IMR-90 (cell line): ENCODE results near the gene ZNF598. TPM values are rescaled to one million over a fixed set of nuclear protein-coding genes. Genes with fewer than 3 reads are reported as not detected.
"Not testable (repeated sequence)": the region's sequence is repeated elsewhere in the genome, so short reads cannot be mapped to it uniquely, and the experiment has no call there.

ENCODE experiments used
- ATAC-seq: fragments of 200-7000 bp; cut with Tn5 transposase; 2 replicates; pipeline ENCODE4 v1.9.1; 2020; ENCODE audit warnings: low read depth, mild to moderate bottlenecking, moderate library complexity
- BruUV-seq: library from RNA; stranded (reverse); fragments of 400-500 nt; replicated peaks from 2 replicates; lab custom pipeline; 2021; lab: Mats Ljungman, UMichigan
- CTCF ChIA-PET: fragments of 300-600 bp; formaldehyde crosslinking; extraction: SDS; loops from one replicate; lab custom pipeline; 2021; ENCODE audit warnings: antibody characterized with exemption; lab: Yijun Ruan, JAX
- POLR2A ChIA-PET: fragments of 300-600 bp; sonication (Branson Sonifier 250); formaldehyde crosslinking; loops from one replicate; lab custom pipeline; 2022; ENCODE audit warnings: antibody characterized with exemption; ENCODE audit not compliant: unreplicated experiment; lab: Charles Lee
- DNase-seq: peaks from one replicate; pipeline ENCODE4 v3.0.0; 2013
- H2AFZ ChIP-seq: replicated peaks from 2 replicates; pipeline ENCODE3; 2013; ENCODE audit warnings: low read length, mild to moderate bottlenecking; ENCODE audit not compliant: poor library complexity
- H2AK5ac ChIP-seq: 2 replicates; pipeline ENCODE4 v1.6.1; 2013; ENCODE audit warnings: low read depth, low read length, inconsistent platforms
- H2AK9ac ChIP-seq: replicated peaks from 2 replicates; pipeline ENCODE3; 2013; ENCODE audit warnings: mild to moderate bottlenecking, low read depth, low read length, moderate library complexity; ENCODE audit not compliant: poor library complexity
- H2BK120ac ChIP-seq: 2 replicates; pipeline ENCODE4 v1.6.1; 2013; ENCODE audit warnings: low read depth, low read length, inconsistent platforms
- H2BK15ac ChIP-seq: 3 replicates; pipeline ENCODE4 v1.6.1; 2013; ENCODE audit warnings: low read depth, low read length, inconsistent platforms
- H2BK20ac ChIP-seq: 2 replicates; pipeline ENCODE4 v1.6.1; 2013; ENCODE audit warnings: low read depth, mild to moderate bottlenecking, inconsistent platforms, low read length, moderate library complexity
- H2BK5ac ChIP-seq: 2 replicates; pipeline ENCODE4 v1.6.1; 2013; ENCODE audit warnings: mild to moderate bottlenecking, low read depth, low read length, inconsistent platforms; ENCODE audit not compliant: poor library complexity, severe bottlenecking
- H3K14ac ChIP-seq: replicated peaks from 2 replicates; pipeline ENCODE4 v1.6.1; 2013; ENCODE audit warnings: low read depth, low read length, inconsistent platforms
- H3K18ac ChIP-seq: 2 replicates; pipeline ENCODE4 v1.6.1; 2013; ENCODE audit warnings: low read depth, low read length, control low read depth
- H3K23ac ChIP-seq: 2 replicates; pipeline ENCODE4 v1.6.1; 2013; ENCODE audit warnings: low read depth, low read length, inconsistent platforms
- H3K27ac ChIP-seq: 2 replicates; pipeline ENCODE4 v1.5.1; 2013; ENCODE audit warnings: mild to moderate bottlenecking, control low read depth, low read length; ENCODE audit not compliant: insufficient read depth
- H3K27me3 ChIP-seq: 2 replicates; pipeline ENCODE4 v1.6.1; 2013; ENCODE audit warnings: low read length; ENCODE audit not compliant: control insufficient read depth, insufficient read depth
- H3K36me3 ChIP-seq: 2 replicates; pipeline ENCODE4 v1.6.1; 2013; ENCODE audit warnings: low read length, mixed read lengths; ENCODE audit not compliant: control insufficient read depth, insufficient read depth
- H3K4ac ChIP-seq: 2 replicates; pipeline ENCODE4 v1.6.1; 2013; ENCODE audit warnings: low read depth, low read length, inconsistent platforms
- H3K4me1 ChIP-seq: 2 replicates; pipeline ENCODE4 v1.6.1; 2013; ENCODE audit warnings: low read length, mixed read lengths; ENCODE audit not compliant: control insufficient read depth, insufficient read depth
- H3K4me2 ChIP-seq: 2 replicates; pipeline ENCODE4 v1.6.1; 2013; ENCODE audit warnings: low read depth, mild to moderate bottlenecking, control low read depth, low read length, moderate library complexity
- H3K4me3 ChIP-seq: 2 replicates; pipeline ENCODE4 v1.5.1; 2013; ENCODE audit warnings: low read depth, mild to moderate bottlenecking, control low read depth, low read length, moderate library complexity; ENCODE audit not compliant: insufficient read depth
- H3K56ac ChIP-seq: 2 replicates; pipeline ENCODE4 v1.6.1; 2013; ENCODE audit warnings: low read length, inconsistent platforms; ENCODE audit not compliant: insufficient read depth; ENCODE audit errors: extremely low read depth
- H3K79me1 ChIP-seq, 2 experiments: 2 replicates each; pipeline ENCODE4 v1.6.1; 2013; ENCODE audit warnings: low read length in 2 of 2, inconsistent platforms in 1 of 2, low read depth in 1 of 2
- H3K9ac ChIP-seq: 2 replicates; pipeline ENCODE4 v1.6.1; 2013; ENCODE audit warnings: low read depth, low read length, control low read depth
- H3K9me1 ChIP-seq: 2 replicates; pipeline ENCODE4 v1.6.1; 2013; ENCODE audit warnings: low read length, inconsistent platforms; ENCODE audit not compliant: insufficient read depth
- H3K9me3 ChIP-seq: 2 replicates; pipeline ENCODE4 v1.6.1; 2013; ENCODE audit warnings: low read length; ENCODE audit not compliant: control insufficient read depth, insufficient read depth
- H4K20me1 ChIP-seq: 2 replicates; pipeline ENCODE4 v1.6.1; 2013; ENCODE audit warnings: low read length, inconsistent platforms; ENCODE audit not compliant: insufficient read depth
- H4K5ac ChIP-seq: 2 replicates; pipeline ENCODE4 v1.6.1; 2013; ENCODE audit warnings: mild to moderate bottlenecking, low read depth, low read length, control low read depth
- H4K8ac ChIP-seq, 2 experiments: 2 replicates each; pipeline ENCODE4 v1.6.1; 2013; ENCODE audit warnings: low read depth in 2 of 2, low read length in 2 of 2, control low read depth in 1 of 2, inconsistent platforms in 1 of 2
- H4K91ac ChIP-seq: 2 replicates; pipeline ENCODE4 v1.6.1; 2013; ENCODE audit warnings: low read depth, low read length, inconsistent platforms; ENCODE audit not compliant: insufficient read depth
- NFE2L2 ChIP-seq: fragments of 150-350 bp; IDR thresholded peaks from 2 replicates; pipeline ENCODE4 v1.6.1; 2016; ENCODE audit warnings: low read depth, mild to moderate bottlenecking, low read length
- WGBS, 2 experiments: methylation state at CpG; one replicate each; pipeline versions ENCODE4 v1.1.5 to v1.1.7; 2013; ENCODE audit warnings: missing lambda C conversion rate in 2 of 2; ENCODE audit not compliant: insufficient read length in 1 of 2; ENCODE audit errors: extremely low coverage in 2 of 2; 5-methylcytosine and 5-hydroxymethylcytosine counted together
- dilution Hi-C: fragments of 300-500 bp; cut with HindIII; formaldehyde crosslinking; loops from one replicate; pipeline ENCODE4 v1.14.3; 2018; ENCODE audit warnings: low sequenced_read_pairs; ENCODE audit not compliant: unreplicated experiment
- in situ Hi-C: fragments of 300-500 bp; cut with MboI; formaldehyde crosslinking; loops from 3 replicates; pipeline ENCODE4 v1.14.3; 2019; ENCODE audit warnings: low sequenced_read_pairs, inconsistent platforms, mixed read lengths
- intact Hi-C: fragments of 100-400 bp; cut with micrococcal nuclease; formaldehyde crosslinking; loops from 2 replicates; pipeline ENCODE4 v1.10.0; 2022
- polyA plus RNA-seq, 3 experiments: library from polyadenylated mRNA; depleted of rRNA; stranded (reverse); fragments of >200 nt; gene quantifications; 2 replicates each; pipeline ENCODE4 v1.2.3, GENCODE V29; 2012; ENCODE audit warnings: low replicate concordance in 1 of 3
- total RNA-seq: library from RNA; depleted of rRNA; stranded (reverse); fragments of >200 nt; gene quantifications from 2 replicates; pipeline ENCODE4 v1.2.3, GENCODE V29; 2012

Gene ZNF598
- total and polyA plus RNA-seq, 2 of the 4 experiments (the other 2 are of a cell fraction) = 3.4 to 36.4 TPM

DNA sequence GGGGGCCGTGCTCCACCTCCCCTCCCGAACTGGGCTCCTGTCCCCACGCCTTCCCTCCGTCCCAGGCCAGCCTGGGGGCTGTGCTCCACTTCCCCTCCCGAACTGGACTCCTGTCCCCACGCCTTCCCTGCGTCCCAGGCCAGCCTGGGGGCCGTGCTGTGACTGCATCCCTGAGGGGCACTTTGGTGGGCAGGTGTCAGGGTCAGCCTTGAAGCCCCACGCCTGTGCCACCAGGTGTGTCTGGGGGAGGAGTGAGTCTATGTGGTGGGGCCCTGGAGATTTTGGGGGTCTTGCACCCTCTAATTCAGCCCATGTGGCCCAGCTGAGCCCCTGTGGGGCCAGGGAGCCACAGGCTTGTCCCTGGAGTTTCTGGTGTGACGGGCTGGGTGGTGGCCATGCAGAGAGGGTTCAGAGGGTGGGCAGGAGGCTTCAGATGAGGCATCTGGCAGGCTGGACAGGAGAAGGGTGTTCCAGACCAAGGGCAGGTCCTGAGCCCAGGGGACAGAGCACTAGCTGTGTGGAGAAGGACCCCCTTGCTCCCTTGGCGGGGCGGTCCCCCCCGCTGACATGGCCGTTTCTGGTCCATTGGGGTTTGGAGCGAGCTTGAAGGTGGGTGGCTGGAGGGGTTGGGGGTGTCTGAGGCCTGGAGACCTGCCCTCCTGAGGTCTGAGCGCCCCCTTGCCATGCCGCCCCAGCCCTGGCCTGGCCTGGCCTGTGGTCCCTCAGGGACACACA is 25.2 kb upstream of the ZNF598 start (continued):
- TF ChIP-seq NFE2L2 = no peak

DNA sequence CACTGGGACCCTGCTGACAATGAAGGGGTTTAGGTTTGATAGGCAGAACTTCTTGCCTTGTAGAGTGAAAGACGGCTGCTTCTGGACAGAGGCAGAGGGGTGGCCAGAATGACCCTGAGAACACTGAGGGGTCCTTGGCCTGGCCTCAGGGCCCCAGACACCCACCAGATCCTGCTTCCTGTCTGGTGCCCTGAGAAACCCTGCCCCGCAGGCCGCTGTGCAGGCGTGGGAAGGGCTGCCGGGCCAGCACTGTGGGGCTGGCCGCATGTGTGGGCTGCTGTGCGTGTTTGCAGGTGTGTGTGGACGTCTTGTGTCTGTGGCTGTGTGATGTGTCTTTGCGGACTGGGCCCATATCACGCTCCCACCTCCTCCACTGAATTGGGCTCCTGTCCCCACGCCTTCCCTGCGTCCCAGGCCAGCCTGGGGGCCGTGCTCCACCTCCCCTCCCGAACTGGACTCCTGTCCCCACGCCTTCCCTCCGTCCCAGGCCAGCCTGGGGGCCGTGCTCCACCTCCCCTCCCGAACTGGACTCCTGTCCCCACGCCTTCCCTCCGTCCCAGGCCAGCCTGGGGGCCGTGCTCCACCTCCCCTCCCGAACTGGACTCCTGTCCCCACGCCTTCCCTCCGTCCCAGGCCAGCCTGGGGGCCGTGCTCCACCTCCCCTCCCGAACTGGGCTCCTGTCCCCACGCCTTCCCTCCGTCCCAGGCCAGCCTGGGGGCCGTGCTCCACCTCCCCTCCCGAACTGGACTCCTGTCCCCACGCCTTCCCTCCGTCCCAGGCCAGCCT is 24.5 kb upstream of the ZNF598 start:
- H3K23ac ChIP-seq = peak overlapping the region; percentile 98
- H3K9me3 ChIP-seq, intact Hi-C loops, dilution Hi-C loops, H4K20me1 ChIP-seq, in situ Hi-C loops, H3K27me3 ChIP-seq, BruUV-seq: not testable (repeated sequence)
- H3K9me1 ChIP-seq = peaks cover 15% of the 10 kb centered on the region
- H2BK120ac ChIP-seq = peak overlapping the region; percentile 97
- H2AK5ac ChIP-seq = peak overlapping the region; percentile 99
- peak overlapping the region; percentile 98 for H2BK5ac ChIP-seq
- H2BK15ac ChIP-seq = peak overlapping the region; percentile 100; the same call in 2 of the 3 replicates
- peak; percentile 7 for ATAC-seq
- H3K27ac ChIP-seq = peak overlapping the region; percentile 100
- peak overlapping the region; percentile 94 for H2BK20ac ChIP-seq
- H3K4ac ChIP-seq = peak overlapping the region; percentile 99
- H4K5ac ChIP-seq = peak overlapping the region; percentile 88
- H3K18ac ChIP-seq = peak overlapping the region; percentile 90
- peak; percentile 48 for DNase-seq
- H3K4me3 ChIP-seq = peak overlapping the region; percentile 25; the same call in 1 of the 2 replicates
- peaks cover 46% of the 10 kb centered on the region for H3K36me3 ChIP-seq
- peak overlapping the region; percentile 98 for H3K56ac ChIP-seq
- peak overlapping the region; percentile 100 for H4K91ac ChIP-seq
- H3K14ac ChIP-seq = peak overlapping the region; percentile 97
- 46% methylated on average over 3 of the region's 32 CpGs; no CpG with 5 or more reads in 1 of the 2 experiments for WGBS, 2 experiments
- CTCF ChIA-PET = interaction anchor here (0.8 kb wide), 1 partner anchor 106 kb away, joined by 3 read pairs; no protein-coding TSS in a partner anchor
- H3K4me1 ChIP-seq = peaks cover 55% of the 10 kb centered on the region
- peak overlapping the region; percentile 74 for H3K9ac ChIP-seq
- H4K8ac ChIP-seq = peak overlapping the region; percentile 80 to 100
- H3K4me2 ChIP-seq = peak overlapping the region; percentile 73
- POLR2A ChIA-PET = interaction anchor here (1.2 kb wide), 1 partner anchor 11 kb away, joined by 6 read pairs; no protein-coding TSS in a partner anchor
- H2AK9ac ChIP-seq = peak overlapping the region; percentile 100
- peak overlapping the region; percentile 83 for H2AFZ ChIP-seq
- H3K79me1 ChIP-seq = peaks cover 19 to 75% of the 10 kb centered on the region in 2 experiments; a peak in 3 of 4 replicates
